LNCaP clone FGC (cell line): ENCODE data around the gene SCFD2.

ENCODE experiments used
- DNase-seq: peaks from one replicate; pipeline ENCODE4 v3.0.0-alpha.2; 2011; ENCODE audit warnings: low read depth
- H3K4me3 ChIP-seq: 2 replicates; pipeline ENCODE4 v1.5.1; 2011; ENCODE audit warnings: mild to moderate bottlenecking, low read depth, low read length, control low read depth
- TF ChIP-seq, protein P1 (sequence below): IDR thresholded peaks from 2 replicates; pipeline ENCODE4 v1.5.1; 2012; ENCODE audit warnings: mild to moderate bottlenecking; ENCODE audit not compliant: control insufficient read depth, insufficient read depth; ENCODE audit errors: extremely low read depth

SCFD2 gene

DNA sequence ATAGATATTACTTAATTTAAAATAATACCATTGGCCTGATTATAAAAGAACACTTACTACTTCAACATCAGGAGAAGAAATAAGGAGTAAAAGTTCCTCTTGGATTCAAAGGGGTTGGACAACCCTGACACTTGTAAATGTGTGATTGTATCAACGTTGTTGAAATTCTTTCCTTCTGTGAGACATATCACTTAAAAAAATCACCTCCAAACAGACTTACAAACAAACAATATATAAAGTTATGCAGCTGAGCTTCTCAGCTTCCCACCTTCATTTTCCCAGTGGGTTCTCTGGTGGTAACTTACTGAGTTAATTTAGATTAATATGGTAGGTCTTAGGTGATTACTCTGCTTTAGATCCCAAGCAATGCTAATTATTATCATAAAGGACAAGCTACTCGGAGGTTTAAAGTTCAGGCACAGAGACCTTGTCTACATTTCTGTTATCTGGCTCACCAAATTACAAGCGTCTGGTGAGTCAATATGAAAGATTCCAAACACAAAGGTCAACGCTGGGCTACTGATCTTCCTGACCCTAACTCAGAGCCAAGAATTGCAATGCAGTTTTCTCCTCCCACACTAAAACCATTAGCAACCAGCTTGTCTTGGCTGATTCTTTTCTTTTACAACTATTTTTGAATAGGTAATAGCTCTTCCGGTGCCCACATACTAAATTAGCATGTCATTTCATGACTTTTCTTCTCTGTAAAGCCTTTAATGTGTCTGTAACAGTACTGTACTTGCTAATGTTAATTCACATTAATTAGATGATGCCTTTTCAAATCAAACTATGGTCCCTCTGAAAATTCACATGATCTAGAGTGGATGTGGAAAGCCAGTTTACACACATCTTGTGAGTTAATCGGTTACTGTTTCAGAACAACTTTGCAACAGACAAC, 346.1 kb downstream of the SCFD2 start:
- TF ChIP-seq, protein P1, sequence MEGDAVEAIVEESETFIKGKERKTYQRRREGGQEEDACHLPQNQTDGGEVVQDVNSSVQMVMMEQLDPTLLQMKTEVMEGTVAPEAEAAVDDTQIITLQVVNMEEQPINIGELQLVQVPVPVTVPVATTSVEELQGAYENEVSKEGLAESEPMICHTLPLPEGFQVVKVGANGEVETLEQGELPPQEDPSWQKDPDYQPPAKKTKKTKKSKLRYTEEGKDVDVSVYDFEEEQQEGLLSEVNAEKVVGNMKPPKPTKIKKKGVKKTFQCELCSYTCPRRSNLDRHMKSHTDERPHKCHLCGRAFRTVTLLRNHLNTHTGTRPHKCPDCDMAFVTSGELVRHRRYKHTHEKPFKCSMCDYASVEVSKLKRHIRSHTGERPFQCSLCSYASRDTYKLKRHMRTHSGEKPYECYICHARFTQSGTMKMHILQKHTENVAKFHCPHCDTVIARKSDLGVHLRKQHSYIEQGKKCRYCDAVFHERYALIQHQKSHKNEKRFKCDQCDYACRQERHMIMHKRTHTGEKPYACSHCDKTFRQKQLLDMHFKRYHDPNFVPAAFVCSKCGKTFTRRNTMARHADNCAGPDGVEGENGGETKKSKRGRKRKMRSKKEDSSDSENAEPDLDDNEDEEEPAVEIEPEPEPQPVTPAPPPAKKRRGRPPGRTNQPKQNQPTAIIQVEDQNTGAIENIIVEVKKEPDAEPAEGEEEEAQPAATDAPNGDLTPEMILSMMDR: no peak
- DNase-seq: peak; percentile 8
- no peak overlapping the region for H3K4me3 ChIP-seq

- no peak overlapping the region for H3K4me3 ChIP-seq
- TF ChIP-seq, protein P1: no peak
- no peak for DNase-seq
Measured at GRCh38 chr4:53018471-53018870, 347.4 kb downstream of the SCFD2 start.

- no peak overlapping the region for H3K4me3 ChIP-seq
- TF ChIP-seq, protein P1: no peak
- DNase-seq: no peak
Measured at GRCh38 chr4:53016099-53016820, 349.6 kb downstream of the SCFD2 start.

GRCh38 chr4:53015681-53016080, 350.2 kb downstream of the SCFD2 start:
- H3K4me3 ChIP-seq: no peak overlapping the region
- TF ChIP-seq, protein P1: peak; percentile 66
- no peak for DNase-seq

DNA sequence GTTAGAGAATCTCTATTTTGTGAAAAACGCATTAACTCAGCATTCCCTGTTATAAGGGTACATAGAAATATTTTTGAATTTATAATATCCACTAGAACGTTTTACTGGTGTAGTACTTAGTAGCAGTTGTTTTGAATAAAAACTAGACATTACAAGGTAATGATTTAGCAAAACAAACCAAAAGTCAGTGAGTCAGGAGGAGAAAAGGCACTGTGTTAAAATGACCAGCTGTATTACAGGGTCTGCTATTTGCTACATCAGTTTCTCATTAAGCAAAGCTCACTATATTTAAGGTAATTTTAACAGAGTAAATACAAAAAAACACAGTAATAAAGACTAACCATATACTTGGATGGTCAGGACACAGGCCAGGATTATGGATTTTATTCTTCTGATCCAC, 351.0 kb downstream of the SCFD2 start:
- TF ChIP-seq, protein P1: no peak
- H3K4me3 ChIP-seq: no peak overlapping the region
- DNase-seq: no peak

DNA sequence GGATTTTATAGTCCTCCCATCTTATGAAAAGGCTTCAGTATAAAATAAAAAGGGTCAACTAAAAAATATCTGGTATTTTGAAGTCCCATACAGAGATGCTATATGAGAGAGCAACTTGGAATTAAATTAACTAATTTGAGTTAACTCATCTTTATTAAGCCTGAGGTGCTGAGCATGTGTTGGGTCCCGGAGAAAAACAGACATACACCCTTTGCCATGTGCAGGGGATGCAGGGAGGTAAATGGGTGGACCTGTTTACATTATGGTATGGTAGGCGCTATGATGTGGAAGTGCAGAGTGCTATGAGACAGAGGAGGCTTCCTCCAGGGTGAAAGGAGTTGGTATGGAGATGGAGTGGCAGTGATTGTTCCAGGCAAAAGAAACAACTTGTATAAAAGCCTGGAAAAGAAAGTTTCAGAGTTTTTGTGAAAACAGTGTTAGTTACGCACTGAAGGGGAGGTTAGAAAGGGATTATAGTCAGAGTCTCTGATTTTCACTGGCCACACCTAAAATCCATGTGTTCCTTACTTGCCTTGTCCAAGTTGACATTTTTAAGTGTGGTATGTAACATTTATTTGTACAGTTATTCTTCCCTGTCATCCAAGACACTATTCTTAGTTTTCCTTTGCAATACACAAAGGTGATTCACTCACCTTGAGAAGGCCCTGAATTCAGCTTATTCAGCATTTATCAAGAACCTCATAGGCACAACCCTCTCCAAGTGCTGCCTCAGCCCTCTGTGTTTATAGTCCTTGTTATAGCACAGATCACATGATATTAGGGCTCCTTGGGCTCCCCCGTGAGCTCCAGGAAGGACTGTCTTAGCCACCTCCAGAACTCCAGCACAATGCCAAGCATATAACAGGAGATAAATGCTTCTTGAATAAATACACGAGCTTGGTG, 351.7 kb downstream of the SCFD2 start:
- TF ChIP-seq, protein P1: no peak
- no peak overlapping the region for H3K4me3 ChIP-seq
- no peak for DNase-seq
